NCI-H510A treated with DMSO at 0.1 percent for 48 hours (cell line): ENCODE measurements around the gene TET2.
"Not testable (repeated sequence)": the region's sequence is repeated elsewhere in the genome, so short reads cannot be mapped to it uniquely, and the experiment has no call there.

Experiments
- DNase-seq: peaks from one replicate; lab custom pipeline; 2025; lab: John Stamatoyannopoulos, UW

TET2 gene

DNA sequence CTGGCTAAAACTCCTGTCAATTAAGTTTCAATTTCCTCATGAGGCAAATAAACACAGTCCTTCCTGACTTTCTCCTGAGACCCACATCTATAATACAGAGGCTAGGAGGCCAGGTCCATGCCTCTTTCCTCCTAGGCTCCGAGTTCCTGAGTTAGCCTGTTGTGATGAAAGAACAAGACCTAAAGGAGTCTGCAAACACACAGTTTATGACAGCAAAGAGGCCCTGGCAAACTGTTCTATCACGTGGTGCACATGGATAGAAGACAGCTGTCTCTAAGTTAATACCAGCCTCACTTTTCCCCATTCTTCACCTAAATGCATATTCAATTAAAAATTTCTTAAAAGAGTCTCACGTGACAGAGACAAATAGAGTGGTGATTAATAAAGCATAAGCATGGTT is 145.2 kb downstream of the TET2 start:
- peak; percentile 8 for DNase-seq

DNA sequence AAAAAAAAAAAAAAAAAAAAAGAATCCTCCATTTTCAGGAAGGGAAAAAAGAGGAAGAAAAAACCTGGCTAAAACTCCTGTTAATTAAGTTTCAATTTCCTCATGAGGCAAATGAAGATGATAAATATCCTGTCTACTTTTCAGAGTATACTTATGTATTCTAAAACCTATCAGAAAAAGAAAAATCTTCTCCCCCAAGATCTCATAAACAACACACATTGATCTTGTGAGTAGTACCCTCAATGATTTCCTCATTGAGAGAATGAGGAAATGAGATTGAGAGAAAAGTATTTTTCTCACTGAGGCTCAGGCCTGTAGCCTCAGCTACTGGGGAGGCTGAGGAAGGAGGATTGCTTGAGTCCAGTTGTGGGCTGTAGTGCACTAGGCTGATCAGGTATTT is 146.7 kb downstream of the TET2 start:
- DNase-seq = no peak

DNA sequence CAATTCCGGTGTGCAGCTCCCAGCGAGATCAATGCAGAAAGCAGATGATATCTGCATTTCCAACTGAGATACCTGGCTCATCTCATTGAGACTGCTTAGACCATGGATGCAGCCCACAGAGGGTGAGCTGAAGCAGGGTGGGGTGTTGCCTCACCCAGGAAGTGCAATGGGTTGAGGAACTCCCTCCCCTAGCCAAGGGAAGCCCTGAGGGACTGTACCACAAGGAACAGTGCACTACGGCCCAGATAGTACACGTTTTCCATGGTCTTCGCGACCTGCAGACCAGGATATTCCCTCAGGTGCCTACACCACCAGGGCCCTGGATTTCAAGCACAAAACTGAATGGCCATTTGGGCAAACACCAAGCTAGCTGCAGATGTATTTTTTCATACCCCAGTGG is 150.0 kb downstream of the TET2 start:
- DNase-seq = no peak

DNA sequence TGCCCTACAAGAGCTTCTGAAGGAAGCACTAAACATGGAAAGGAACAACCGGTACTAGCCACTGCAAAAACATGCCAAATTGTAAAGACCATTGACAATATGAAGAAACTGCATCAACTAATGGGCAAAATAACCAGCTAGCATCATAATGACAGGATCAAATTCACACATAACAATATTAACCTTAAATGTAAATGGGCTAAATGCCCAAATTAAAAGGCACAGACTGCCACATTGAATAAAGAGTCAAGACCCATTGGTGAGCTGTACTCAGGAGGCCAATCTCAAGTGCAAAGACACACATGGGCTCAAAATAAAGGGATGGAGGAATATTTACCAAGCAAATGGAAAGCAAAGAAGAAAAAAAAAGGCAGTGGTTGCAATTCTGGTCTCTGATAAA is 152.4 kb downstream of the TET2 start:
- DNase-seq = not testable (repeated sequence)

DNA sequence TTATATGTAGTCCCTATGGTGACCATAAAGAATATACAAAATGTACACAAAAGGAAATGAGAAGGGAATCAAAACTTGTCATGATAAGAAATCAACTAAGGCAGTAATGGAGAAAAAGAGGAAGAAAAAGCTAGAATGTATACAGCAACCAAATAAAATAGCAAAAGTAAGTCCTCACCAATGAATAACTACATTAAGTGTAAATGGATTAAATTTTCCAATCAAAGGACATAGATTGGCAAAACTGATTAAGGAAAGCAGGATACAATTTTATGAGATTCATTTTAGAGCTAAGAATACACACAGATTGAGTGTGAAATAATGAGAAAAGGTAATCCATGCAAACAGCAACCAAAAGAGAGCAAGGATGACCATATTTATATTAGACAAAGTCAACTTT is 157.4 kb downstream of the TET2 start:
- DNase-seq = no peak

DNA sequence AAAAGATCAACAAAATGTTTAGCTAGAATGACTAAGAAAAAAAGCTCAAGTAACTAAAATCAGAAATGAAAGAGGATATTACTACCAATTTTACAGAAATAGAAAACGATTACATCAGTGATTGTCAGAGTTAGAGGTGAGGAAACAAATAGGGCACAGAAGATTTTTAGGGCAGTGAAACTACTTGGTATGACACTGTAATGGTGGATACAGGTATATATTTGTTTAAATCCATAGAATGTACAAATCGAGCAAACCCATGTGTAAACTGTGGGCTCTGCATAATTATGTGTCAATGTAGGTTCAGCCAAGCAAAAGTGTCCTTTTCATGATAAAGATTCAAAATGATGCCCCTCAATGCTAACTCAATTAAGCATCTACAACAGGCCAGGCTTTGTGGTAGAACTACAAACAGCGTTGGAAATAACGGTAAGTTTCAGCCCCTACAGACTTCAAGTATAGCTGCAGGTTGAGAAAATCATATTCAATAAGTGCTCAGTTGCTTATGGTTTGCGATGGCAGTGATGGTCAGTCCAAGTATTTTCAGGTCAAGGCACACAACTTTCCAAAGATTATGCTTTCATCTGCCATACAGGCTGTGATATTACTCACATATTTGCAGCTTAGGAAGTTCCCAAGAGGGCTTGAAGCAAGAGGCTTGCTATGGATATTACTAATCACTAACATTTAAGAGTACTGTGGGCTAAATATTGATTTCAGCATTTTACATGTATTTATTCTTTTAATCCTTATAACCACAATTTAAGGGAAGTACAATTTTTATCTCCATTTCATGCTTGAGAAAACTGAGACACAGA is 158.6 kb downstream of the TET2 start:
- no peak for DNase-seq

DNA sequence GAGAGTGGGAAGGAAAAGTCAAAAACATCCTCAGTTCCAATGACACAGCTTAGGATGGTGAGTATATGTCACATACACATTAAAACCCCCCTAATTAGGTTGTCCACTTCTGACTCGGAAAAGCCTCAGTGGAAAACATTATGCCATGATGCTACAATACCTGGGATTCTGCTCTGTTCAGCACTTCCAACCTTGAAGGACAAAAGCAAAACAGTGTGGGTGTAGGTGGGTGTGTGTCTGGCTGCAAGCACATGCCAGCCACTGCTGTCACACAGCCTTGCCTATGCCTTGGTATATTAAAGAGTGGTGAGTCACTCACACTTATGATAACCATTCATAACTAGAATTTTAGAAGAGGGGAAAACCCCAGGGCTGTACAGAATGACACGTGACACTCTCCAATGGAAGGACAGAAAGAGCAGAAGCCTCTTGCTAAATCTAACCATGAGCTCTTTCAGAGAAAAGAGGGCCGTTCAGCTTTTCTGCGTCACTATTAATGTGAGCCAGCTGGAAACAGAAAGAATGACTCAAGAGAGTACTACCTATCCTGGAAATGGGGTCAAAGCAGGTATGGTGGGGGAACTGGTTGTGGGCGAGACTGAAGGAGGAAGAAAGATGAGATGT is 159.6 kb downstream of the TET2 start:
- DNase-seq = no peak

DNA sequence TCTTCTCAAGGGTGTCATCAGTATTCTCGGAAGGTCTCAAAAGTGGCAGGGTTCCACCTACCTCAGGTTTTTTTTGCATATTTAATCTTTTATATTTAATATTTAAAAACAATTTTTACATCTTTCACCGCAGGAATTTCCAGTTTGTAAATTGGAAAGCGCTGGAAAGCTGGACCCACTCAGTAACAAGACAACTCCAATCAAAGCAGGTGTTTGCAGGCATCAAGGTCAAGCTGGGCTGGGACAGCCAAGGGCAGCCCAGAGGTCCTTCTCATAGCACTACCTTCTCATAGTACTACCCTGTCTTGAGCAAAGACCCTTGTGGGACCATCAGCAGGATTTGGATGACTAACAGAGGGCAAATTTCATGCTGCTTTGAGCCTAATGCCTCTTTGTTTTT is 160.1 kb downstream of the TET2 start:
- no peak for DNase-seq

DNA sequence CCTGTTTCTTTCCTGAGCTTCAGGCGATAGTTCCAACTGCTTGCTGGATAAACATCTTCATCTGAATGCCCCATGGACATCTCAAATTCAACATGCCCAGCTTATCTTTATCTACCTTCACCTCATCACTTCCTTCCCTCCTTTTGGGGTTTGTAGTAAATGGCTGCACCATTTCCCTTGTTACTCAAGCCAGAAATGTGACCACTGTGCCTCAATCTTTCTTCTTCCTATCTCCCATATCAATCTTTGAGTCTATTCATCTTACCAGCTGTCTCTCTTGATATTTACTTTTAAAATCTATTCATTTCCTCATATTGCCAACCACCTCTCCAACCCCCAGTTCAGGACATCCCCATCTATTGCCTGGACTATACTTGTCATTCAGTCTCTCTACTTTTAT is 171.8 kb downstream of the TET2 start:
- DNase-seq = no peak

DNA sequence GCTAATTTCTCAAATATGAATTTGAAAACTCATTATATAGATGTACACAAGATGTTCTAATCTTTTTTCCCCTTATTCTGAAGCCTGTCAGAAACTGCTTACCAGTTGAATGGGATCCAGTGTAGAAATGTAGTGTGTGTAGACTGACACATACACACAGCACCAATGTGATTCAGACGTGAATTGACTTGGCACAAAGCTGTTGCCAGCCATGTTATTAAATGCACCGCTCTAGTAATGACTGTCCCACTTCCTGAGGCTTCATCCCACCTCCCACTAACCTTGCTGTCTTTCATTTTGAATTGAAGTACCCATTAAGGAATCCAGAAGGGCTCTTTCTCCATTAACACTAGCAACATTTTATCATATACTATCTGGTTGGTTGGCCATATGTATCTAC is 180.5 kb downstream of the TET2 start:
- DNase-seq = no peak

DNA sequence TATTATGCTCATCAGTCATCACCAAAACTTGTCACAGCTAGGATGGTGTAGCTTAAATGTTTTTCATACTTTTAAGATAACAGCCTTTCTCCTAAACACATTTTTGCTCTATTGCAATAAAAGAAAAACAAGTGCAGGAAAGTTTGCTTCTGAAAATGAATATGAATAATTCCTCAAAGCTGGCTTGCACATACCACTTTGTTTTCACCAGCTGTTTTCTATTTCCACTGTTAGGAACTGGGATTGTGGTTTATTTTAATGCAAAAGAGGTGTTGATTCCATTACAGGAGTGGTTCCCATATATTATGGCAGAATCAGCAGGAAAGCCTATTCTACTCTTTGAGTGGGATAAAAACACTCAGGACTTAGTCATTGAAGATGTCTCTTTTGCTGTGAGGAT is 181.3 kb downstream of the TET2 start:
- no peak for DNase-seq

DNA sequence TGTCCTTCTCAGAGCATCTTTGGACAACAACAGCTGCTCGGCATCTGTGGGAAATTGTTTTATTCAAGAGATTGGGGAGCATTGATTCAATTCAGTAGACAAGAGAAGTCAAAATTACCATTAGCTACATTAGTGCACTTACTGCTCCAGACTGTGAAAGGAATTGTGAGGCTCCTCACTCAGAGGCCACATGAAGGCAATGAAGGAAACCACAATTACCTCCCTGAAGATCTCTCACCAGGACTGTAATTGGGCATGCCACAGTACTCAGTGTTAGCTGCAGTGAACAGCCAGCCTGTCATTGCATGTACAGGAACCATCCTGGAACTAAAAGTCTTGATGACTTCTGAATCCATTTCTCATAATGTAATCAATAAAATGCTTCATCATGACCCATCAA is 182.4 kb downstream of the TET2 start:
- no peak for DNase-seq
